NOMO-1 treated with dmso at 0.1 percent for 144 hours (cell line): ENCODE data around the gene RTP2.
A peak's percentile ranks its signal among the peaks of the same experiment; 100 is the strongest.

ENCODE experiments used
- DNase-seq: peaks from one replicate; lab custom pipeline; 2025; ENCODE audit not compliant: unreplicated experiment; lab: John Stamatoyannopoulos, UW

The RTP2 gene

DNA sequence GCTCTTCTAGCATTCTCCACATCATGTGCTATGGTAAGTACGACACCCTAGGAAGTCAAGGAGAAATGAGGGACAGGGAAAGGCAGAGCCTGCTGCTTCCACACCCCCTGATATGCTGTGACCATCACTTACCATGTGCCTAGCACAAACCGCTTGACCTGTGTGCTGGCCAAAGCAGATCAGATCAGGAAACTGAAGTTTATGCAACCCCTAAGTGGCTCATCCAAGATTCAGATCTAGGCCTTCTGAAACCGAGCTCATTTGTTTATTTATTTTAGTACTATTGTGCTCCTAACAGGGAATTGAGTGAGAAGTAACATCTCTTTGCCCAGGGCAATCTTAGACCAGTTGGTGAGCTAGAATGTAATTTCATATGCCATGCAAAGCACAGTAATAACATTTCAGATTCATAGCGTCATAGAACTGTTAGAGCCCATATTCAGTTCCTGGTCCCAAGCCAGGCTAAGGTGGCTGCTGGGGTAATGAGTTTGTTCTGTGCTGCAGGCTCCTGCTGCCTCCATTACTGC lies at the start of gene RTP2:
Gene RTP2 (minus strand): TSS at position 51 of the 527 bp plus-strand sequence. CDS start 429 bp downstream, outside the sequence.
- no peak for DNase-seq

DNA sequence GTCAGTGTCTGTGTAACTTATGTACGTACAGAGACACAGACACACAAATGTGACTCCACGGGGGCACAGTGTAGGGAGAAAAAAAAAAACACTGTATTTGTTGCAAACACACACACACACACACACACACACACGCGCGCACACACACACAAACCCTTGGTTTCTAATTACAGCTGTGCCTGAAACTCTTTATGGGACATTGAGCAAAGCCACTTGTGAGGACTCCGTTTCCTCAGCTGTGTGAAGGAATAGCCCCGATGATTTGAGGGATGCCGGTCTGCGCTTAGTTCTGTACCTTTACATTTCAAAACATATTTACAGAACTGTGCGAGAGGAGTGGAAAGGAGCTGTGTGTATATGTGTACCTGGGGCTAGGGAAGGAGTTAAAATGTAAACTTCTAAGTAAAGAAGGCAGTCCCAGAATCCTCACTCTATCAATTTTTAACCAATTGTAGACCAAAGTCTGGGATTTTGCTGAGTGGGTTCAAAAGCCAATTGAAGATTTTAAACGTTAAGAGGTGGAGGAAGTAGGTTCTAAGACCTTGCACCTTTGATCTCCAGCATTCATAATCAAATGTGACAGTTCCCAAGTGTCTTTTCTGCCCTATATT lies 48.3 kb upstream of the RTP2 start:
- no peak for DNase-seq

DNA sequence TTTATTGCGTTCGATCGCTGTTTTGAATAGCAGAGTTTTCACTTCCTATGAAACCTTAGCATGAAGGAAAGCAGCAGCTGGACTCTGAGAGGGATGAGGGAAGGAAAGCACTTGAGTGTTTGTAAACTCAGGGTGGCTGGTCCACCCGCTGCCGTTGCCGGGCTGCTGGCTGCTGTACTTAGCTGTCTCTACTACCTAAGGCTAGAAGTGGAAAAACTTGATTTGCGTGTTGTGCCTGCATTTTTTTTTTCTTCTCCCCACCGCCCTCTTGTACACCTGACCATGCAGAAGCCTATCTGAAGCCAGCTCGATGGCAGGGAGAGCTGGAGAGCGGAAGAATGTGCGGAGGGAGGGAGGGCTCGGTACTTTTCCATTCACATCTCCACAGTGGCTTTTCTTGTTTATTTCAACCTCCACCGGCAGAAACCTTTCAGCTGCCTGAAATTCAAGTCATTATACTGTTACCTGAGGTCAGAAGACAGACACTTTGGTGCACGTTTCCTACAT lies 47.7 kb upstream of the RTP2 start:
- no peak for DNase-seq

DNA sequence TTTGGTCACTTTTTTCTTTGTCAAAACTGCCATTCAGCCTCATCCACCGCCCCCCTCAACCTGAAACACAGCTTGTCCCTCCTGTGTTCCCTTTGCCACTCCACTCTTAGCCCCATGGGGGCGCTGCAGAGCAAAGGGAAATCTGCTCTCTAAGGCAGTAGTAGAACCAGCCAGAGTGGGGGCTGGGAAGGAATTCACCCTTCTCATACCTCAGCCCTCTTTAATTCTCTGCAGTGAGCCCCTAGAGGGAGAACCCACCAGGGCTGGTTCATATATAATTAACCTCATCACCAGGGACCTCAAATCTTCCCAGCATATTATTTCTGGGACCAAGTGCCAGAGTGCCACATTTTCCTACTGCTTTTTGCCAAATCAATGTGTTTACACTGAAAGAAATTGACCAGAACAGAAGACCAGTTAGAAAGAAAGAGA lies 45.7 kb upstream of the RTP2 start:
- peak; percentile 48 for DNase-seq

- DNase-seq, result no peak
These were observed 45.1 kb upstream of the RTP2 start for GRCh38 chr3:187747506-187747905.

GRCh38 chr3:187746442-187747281 lies 44.3 kb upstream of the RTP2 start:
- DNase-seq, result no peak

GRCh38 chr3:187746059-187746441 lies 43.7 kb upstream of the RTP2 start:
- no peak for DNase-seq

- peak; percentile 88 for DNase-seq
These were observed 43.1 kb upstream of the RTP2 start, which contains the start of gene BCL6 for GRCh38 chr3:187745201-187746058. TSS of gene BCL6 (minus strand) at chr3:187745468. CDS start at chr3:187733693, 11,775 bp downstream.

GRCh38 chr3:187744169-187745151 lies 42.1 kb upstream of the RTP2 start:
- no peak for DNase-seq

GRCh38 chr3:187743195-187744141 lies 41.1 kb upstream of the RTP2 start:
- DNase-seq, result no peak

- no peak for DNase-seq
These were observed 40.2 kb upstream of the RTP2 start for GRCh38 chr3:187742351-187743171.

GRCh38 chr3:187741403-187742350 lies 39.3 kb upstream of the RTP2 start:
- peak; percentile 78 for DNase-seq

- peak; percentile 60 for DNase-seq
These were observed 38.4 kb upstream of the RTP2 start for GRCh38 chr3:187740421-187741399.

DNA sequence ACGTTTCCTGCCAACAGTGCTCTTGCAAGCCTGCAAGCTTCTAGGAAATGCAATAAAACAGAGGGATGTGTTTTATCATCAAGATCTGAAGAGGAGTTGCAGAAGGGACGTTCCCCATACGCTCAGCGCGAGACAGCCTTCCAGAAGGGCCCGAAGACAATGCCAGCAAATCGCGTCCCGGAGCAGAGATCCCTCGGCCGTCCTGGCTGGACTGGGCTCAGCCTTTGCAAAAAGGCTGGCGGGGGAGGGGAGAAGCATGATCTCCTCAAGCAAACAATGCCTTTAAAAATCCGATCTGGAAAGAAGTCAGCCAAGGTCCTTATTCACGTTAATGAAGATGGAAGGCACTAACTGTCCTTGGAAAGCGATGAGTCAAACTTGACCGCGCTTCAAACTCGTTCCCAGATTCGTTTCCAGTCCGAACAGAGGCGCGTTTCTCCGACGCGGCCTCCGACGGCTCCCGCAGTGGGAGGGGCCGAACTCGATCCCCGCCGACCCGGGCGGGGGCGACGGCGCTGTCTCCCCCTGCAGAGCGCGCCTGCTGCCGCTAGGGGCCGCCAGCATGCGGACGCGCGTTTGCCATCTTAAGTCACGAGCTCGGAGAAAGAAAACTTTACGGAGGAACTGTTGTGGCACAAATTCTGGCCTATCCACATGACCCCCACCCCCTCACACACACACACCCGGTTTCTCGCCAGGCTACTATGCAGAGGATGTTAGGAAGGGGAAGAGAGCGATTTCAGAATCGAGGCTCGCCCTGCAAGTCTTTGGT lies 37.4 kb upstream of the RTP2 start:
- DNase-seq, result peak; percentile 74

DNA sequence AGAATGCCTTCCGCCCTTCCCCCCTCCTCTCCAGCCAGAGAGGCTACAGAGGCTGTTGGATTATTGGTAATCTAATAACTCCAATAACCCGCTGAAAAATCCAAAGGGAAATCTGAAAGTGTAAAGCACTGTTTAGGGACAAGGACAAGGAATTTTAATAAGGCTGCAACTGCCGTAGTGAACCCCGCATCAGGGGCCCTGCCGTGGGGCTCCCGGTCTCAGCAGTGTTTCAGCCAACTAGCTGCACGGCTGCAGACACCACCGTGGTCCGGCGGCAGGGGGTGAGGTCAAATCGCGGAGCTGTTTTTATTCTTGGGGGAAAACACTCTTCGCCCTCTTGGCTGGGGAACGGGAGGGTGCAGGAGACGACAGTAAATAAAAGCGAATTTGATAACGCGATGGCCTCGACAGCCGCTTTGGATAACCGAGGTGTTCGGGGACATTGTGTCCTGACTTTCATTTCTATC lies 36.8 kb upstream of the RTP2 start:
- DNase-seq, result no peak
